PC-3 (cell line): ENCODE measurements around the gene BLM.

Source experiments
- CTCF ChIP-seq: fragments of 300-600 bp; sonication (generic); conservative IDR thresholded peaks from 2 replicates; pipeline ENCODE4 v1.5.1; 2017; ENCODE audit warnings: antibody characterized with exemption, low read depth, mild to moderate bottlenecking, low read length
- EZH2 ChIP-seq: fragments of 300-600 bp; sonication (generic); IDR thresholded peaks from one replicate; pipeline ENCODE4 v1.6.1; 2017; ENCODE audit warnings: antibody characterized with exemption, mild to moderate bottlenecking, low read length; ENCODE audit not compliant: unreplicated experiment
- EZH2phosphoT487 ChIP-seq: fragments of 300-600 bp; sonication (generic); IDR thresholded peaks from 2 replicates; pipeline ENCODE4 v1.6.1; 2018; ENCODE audit warnings: mild to moderate bottlenecking, antibody characterized with exemption, low read length, borderline replicate concordance

DNA sequence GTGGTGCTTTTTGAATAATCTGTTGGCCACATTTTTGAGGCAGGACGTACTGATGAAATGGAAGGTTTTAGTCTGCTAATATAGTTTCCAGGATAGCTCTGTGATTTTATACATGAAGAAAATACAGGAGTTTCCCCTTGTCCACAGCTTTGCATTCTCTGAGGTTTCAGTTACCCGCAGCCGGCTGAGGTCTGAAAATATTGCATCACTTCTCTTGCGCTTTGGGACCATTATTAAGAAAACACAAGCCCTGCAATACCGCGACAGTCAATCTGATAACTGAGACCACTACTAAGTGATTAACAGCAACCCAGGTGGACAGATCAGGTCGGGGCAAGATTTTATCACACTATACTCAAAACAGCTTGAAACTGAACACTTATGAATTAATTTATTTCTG lies 33.0 kb downstream of the BLM start:
- TF ChIP-seq EZH2: no peak
- no peak for TF ChIP-seq CTCF
- TF ChIP-seq EZH2phosphoT487: no peak
